HG03469 (cell line): ENCODE measurements around the gene IGSF6.
"Not testable (repeated sequence)": the region's sequence is repeated elsewhere in the genome, so short reads cannot be mapped to it uniquely, and the experiment has no call there.

Experiments
- ATAC-seq: cut with Tn5 transposase; IDR thresholded peaks from one replicate; pipeline ENCODE4 v1.9.1; 2021; ENCODE audit warnings: mild to moderate bottlenecking, moderate library complexity, moderate number of reproducible peaks; ENCODE audit not compliant: unreplicated experiment

Gene IGSF6

GRCh38 chr16:21630866-21631265 lies 21.5 kb downstream of the IGSF6 start:
- not testable (repeated sequence) for ATAC-seq

- not testable (repeated sequence) for ATAC-seq
Observed at GRCh38 chr16:21629616-21630539, 22.5 kb downstream of the IGSF6 start.

- ATAC-seq: no peak
Observed at GRCh38 chr16:21628772-21629171, 23.6 kb downstream of the IGSF6 start.

- ATAC-seq: no peak
Observed at GRCh38 chr16:21628121-21628726, 24.2 kb downstream of the IGSF6 start.

- ATAC-seq: no peak
Observed at GRCh38 chr16:21626659-21627277, 25.6 kb downstream of the IGSF6 start.

GRCh38 chr16:21625026-21625425 lies 27.4 kb downstream of the IGSF6 start:
- ATAC-seq: no peak

- no peak for ATAC-seq
Observed at GRCh38 chr16:21622545-21622944, 29.9 kb downstream of the IGSF6 start.

- ATAC-seq: no peak
Observed at GRCh38 chr16:21620592-21620991, 31.8 kb downstream of the IGSF6 start.

- ATAC-seq: no peak
Observed at GRCh38 chr16:21619765-21620425, 32.5 kb downstream of the IGSF6 start.

GRCh38 chr16:21618281-21618680 lies 34.1 kb downstream of the IGSF6 start:
- ATAC-seq: no peak

- no peak for ATAC-seq
Observed at GRCh38 chr16:21617607-21618006, 34.8 kb downstream of the IGSF6 start.

- ATAC-seq: no peak
Observed at GRCh38 chr16:21614896-21615295, 37.5 kb downstream of the IGSF6 start.

GRCh38 chr16:21613781-21614180 lies 38.6 kb downstream of the IGSF6 start:
- no peak for ATAC-seq

- no peak for ATAC-seq
Observed at GRCh38 chr16:21613361-21613760, 39.0 kb downstream of the IGSF6 start.

- ATAC-seq: no peak
Observed at GRCh38 chr16:21611556-21612384, 40.6 kb downstream of the IGSF6 start.

GRCh38 chr16:21611198-21611555 lies 41.2 kb downstream of the IGSF6 start:
- no peak for ATAC-seq

GRCh38 chr16:21610766-21611165 lies 41.6 kb downstream of the IGSF6 start:
- ATAC-seq: no peak

GRCh38 chr16:21610006-21610544 lies 42.3 kb downstream of the IGSF6 start:
- ATAC-seq: no peak

GRCh38 chr16:21608639-21609328 lies 43.6 kb downstream of the IGSF6 start:
- ATAC-seq: no peak

- not testable (repeated sequence) for ATAC-seq
Observed at GRCh38 chr16:21605848-21606247, 46.6 kb downstream of the IGSF6 start.
